Uterus (tissue), 2 donors: ENCODE data around the gene CALCR.

Source experiments
- CTCF ChIP-seq, 4 experiments: fragments of 200-600 bp in 2 of 4; fragments of 450-650 bp in 2 of 4; sonication (generic) in 2 of 4; IDR thresholded peaks; one replicate each; pipeline ENCODE4 v1.5.1; 2016 to 2019; ENCODE audit warnings: antibody characterized with exemption in 4 of 4, mild to moderate bottlenecking in 2 of 4, moderate library complexity in 1 of 4
- POLR2A ChIP-seq, 2 donors: fragments of 450-650 bp; IDR thresholded peaks; one replicate each; pipeline ENCODE4 v1.6.1; 2016; ENCODE audit warnings: antibody characterized with exemption in 2 of 2, mild to moderate bottlenecking in 1 of 2, moderate library complexity in 1 of 2

DNA sequence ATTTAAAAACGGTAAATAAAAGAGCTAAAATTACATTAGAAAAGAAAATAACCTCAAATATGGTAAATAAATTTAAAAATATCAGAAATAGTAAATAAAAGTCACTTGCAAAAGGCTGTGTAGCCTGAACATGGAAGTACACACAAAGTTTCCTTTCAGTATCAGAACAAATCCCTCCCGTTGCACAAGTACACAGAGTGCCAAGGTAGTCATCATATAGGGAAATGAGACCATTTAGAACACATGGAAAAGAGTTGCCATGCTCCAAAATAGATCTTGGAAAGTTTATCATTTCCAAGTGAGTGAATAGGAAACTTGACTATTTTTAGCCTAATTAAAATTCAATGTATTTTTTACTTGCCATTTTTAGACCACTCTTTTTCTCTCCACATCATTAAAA, 11.6 kb downstream of the CALCR start:
- no peak for TF ChIP-seq CTCF (IDR thresholded peaks at IDR 0.05)
- TF ChIP-seq POLR2A (IDR thresholded peaks at IDR 0.05): no peak
